Ovary (tissue), 3 donors: Measurements from ENCODE around the gene SMCO3.

ENCODE experiments used
- CTCF ChIP-seq, 3 donors: fragments of 450-650 bp in 2 of 3; fragments of 200-600 bp in 1 of 3; IDR thresholded peaks; one replicate each; pipeline versions ENCODE4 v1.5.1 to v1.8.0; 2016 to 2022; ENCODE audit warnings: antibody characterized with exemption in 3 of 3, mild to moderate bottlenecking in 1 of 3
- EP300 ChIP-seq: sonication (generic); formaldehyde crosslinking; IDR thresholded peaks from one replicate; pipeline ENCODE4 v1.6.1; 2017; ENCODE audit warnings: antibody characterized with exemption
- POLR2A ChIP-seq: fragments of 450-650 bp; IDR thresholded peaks from one replicate; pipeline ENCODE4 v1.6.1; 2017; ENCODE audit warnings: antibody characterized with exemption, mild to moderate bottlenecking, moderate library complexity
- donor health status: DM: no; HTN: no; CAD: no.

GRCh38 chr12:14827043-14827442 lies 13.1 kb upstream of the SMCO3 start:
- TF ChIP-seq CTCF (IDR thresholded peaks at IDR 0.05) (no peak), POLR2A (no peak), EP300 (no peak)
